ENCODE results near the gene ZCCHC2. TPM values are rescaled to one million over a fixed set of nuclear protein-coding genes. Genes with fewer than 3 reads are reported as not detected.

Gene ZCCHC2
- total and polyA plus RNA-seq, 2 of the 4 experiments (the other 2 are of a cell fraction), result 3.2 to 3.6 TPM

DNA sequence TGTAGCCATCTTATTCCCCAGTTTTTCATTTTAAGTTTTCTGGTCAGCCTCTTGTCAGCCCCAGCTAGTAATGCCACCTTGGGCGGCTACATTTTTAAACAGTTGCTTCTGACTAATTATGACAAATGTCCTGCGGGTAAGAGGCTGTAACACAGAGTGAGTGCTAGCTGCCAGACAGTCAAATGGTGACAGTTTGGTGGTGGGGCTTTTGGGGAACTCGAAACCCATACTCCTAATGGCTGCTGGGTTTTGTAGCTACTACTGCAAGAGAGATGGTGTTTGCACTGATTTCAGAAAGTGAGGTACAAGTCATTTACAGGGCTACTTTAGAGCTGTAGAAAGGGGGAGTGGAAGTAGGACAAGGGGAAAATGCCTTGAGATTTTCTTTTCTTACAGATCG lies 48.2 kb downstream of the ZCCHC2 start:
- WGBS, 2 experiments (ENCODE audit: extremely low coverage in 2 of 2, insufficient read length in 1 of 2), result no CpG with 5 or more reads among the region's 4 CpGs
- no peak overlapping the region for H2AK9ac ChIP-seq (replicated peaks; ENCODE audit: low read depth, low read length, poor library complexity)
- no peak overlapping the region for H3K27ac ChIP-seq (ENCODE audit: insufficient read depth, low read length)
- H3K9me1 ChIP-seq (ENCODE audit: insufficient read depth, low read length), result no peaks in the 10 kb centered on the region; the same call in 1 of the 2 replicates
- no peak for TF ChIP-seq MAZ (IDR thresholded peaks at IDR 0.05; ENCODE audit: borderline replicate concordance, low read depth, low read length)
- TF ChIP-seq CTCF (conservative IDR thresholded peaks at IDR 0.05; ENCODE audit: low read depth, low read length), result no peak
- TF ChIP-seq MXI1 (IDR thresholded peaks at IDR 0.05; ENCODE audit: borderline replicate concordance, low read depth, low read length), result no peak
- no peak for TF ChIP-seq CHD1 (IDR thresholded peaks at IDR 0.05; ENCODE audit: low read depth, low read length)
- TF ChIP-seq SMC3 (IDR thresholded peaks at IDR 0.05; ENCODE audit: low read depth, low read length), result no peak
- TF ChIP-seq NFE2L2 (IDR thresholded peaks at IDR 0.05; ENCODE audit: low read depth, low read length), result no peak
- TF ChIP-seq RAD21 (IDR thresholded peaks at IDR 0.05; ENCODE audit: low read length), result no peak
- TF ChIP-seq CEBPB (IDR thresholded peaks at IDR 0.05; ENCODE audit: low read depth, low read length), result no peak
- TF ChIP-seq RCOR1 (IDR thresholded peaks at IDR 0.05; ENCODE audit: insufficient replicate concordance, low read length), result no peak
- TF ChIP-seq USF2 (IDR thresholded peaks at IDR 0.05; ENCODE audit: low read depth, low read length), result no peak
- no peak for TF ChIP-seq ELK1 (IDR thresholded peaks at IDR 0.05; ENCODE audit: borderline replicate concordance, low read depth, low read length)
- peaks cover 16% of the 10 kb centered on the region for H3K36me3 ChIP-seq (ENCODE audit: control insufficient read depth, insufficient read depth, low read length)
- no peak overlapping the region for H4K8ac ChIP-seq (ENCODE audit: low read depth in 2 of 2, low read length in 2 of 2)
- H4K5ac ChIP-seq (ENCODE audit: low read depth, low read length), result no peak overlapping the region
- ChIA-PET POLR2A (ENCODE audit: unreplicated experiment) (no interaction called here), CTCF (interaction anchor here (1.0 kb wide), 1 partner anchor 13 kb away, joined by 3 read pairs; no protein-coding TSS in a partner anchor)
- H2BK15ac ChIP-seq (ENCODE audit: low read depth, low read length), result no peak overlapping the region
- H4K91ac ChIP-seq (ENCODE audit: insufficient read depth, low read depth, low read length), result no peak overlapping the region
- H3K4me1 ChIP-seq (ENCODE audit: control insufficient read depth, insufficient read depth, low read length), result 0 out of 2 replicates have a peak, but pooled peaks cover 2% of the 10 kb centered on the region
- no peak overlapping the region for H3K14ac ChIP-seq (replicated peaks; ENCODE audit: low read depth, low read length)
- no peak overlapping the region for H3K9ac ChIP-seq (ENCODE audit: low read depth, low read length)
- no peaks in the 10 kb centered on the region for H3K9me3 ChIP-seq (ENCODE audit: control insufficient read depth, insufficient read depth, low read length)
- H2BK120ac ChIP-seq (ENCODE audit: low read depth, low read length), result no peak overlapping the region
- H3K27me3 ChIP-seq (ENCODE audit: control insufficient read depth, insufficient read depth, low read length), result no peaks in the 10 kb centered on the region
- H2BK5ac ChIP-seq (ENCODE audit: low read depth, low read length, poor library complexity, severe bottlenecking), result no peak overlapping the region
- H3K79me1 ChIP-seq (ENCODE audit: low read depth in 1 of 2, low read length in 2 of 2), result no peaks in the 10 kb centered on the region; a peak in 1 of 4 replicates
- no peak overlapping the region for H2BK20ac ChIP-seq (ENCODE audit: low read depth, low read length)
- dilution Hi-C loops (cut with HindIII; ENCODE audit: low sequenced_read_pairs, unreplicated experiment) (no loop called here), in situ Hi-C loops (cut with MboI; ENCODE audit: low sequenced_read_pairs) (loop anchor here (10.0 to 25.0 kb wide), 2 partner anchors 284 to 386 kb away; partner anchors contain the start of genes PIGN and RELCH), intact Hi-C loops (cut with micrococcal nuclease) (no loop called here)
- no peak overlapping the region for H2AK5ac ChIP-seq (ENCODE audit: low read depth, low read length)
- no peak overlapping the region for H3K23ac ChIP-seq (ENCODE audit: low read depth, low read length)
- no peak for DNase-seq
- H3K56ac ChIP-seq (ENCODE audit: extremely low read depth, insufficient read depth, low read length), result no peak overlapping the region
- BruUV-seq (replicated peaks), result no TSS peak
- no peak overlapping the region for H3K4me2 ChIP-seq (ENCODE audit: low read depth, low read length)
- H3K4ac ChIP-seq (ENCODE audit: low read depth, low read length), result no peak overlapping the region
- H2AFZ ChIP-seq (replicated peaks; ENCODE audit: low read length, poor library complexity), result no peak overlapping the region
- no peaks in the 10 kb centered on the region for H4K20me1 ChIP-seq (ENCODE audit: insufficient read depth, low read length)
- ATAC-seq (ENCODE audit: low read depth), result no peak
- no peak overlapping the region for H3K18ac ChIP-seq (ENCODE audit: low read depth, low read length)
- no peak overlapping the region for H3K4me3 ChIP-seq (ENCODE audit: insufficient read depth, low read depth, low read length)

All from IMR-90 (cell line).